Measurements from ENCODE around the gene MYOZ2. TPM values are rescaled to one million over a fixed set of nuclear protein-coding genes. Genes with fewer than 3 reads are reported as not detected.

Gene MYOZ2
- total RNA-seq, 6 experiments from 2014 or later: 0.28 to 0.71 (median 0.37) TPM

- Mint-ChIP-seq H3K36me3 (ENCODE audit: low read depth) (peaks cover 4% of the 10 kb centered on the region; the same call in 1 of the 2 replicates), H3K27me3 (ENCODE audit: insufficient read depth) (no peaks in the 10 kb centered on the region; the same call in 1 of the 2 replicates), H3K4me3 (0 out of 2 replicates have a peak overlapping the region, but pooled peaks have one; percentile 10), H3K4me1 (ENCODE audit: low read depth) (peaks cover 62% of the 10 kb centered on the region), H3K9me3 (no peaks in the 10 kb centered on the region), H3K27ac (peak overlapping the region; percentile 90)
- DNase-seq: no peak
- no peak for TF ChIP-seq CTCF (IDR thresholded peaks at IDR 0.05)
Observed at GRCh38 chr4:119105605-119106004, 30.0 kb upstream of the MYOZ2 start.

GRCh38 chr4:119106036-119107000, 29.3 kb upstream of the MYOZ2 start:
- Mint-ChIP-seq H3K27me3 (ENCODE audit: insufficient read depth) (no peaks in the 10 kb centered on the region; the same call in 1 of the 2 replicates), H3K9me3 (no peaks in the 10 kb centered on the region), H3K4me1 (ENCODE audit: low read depth) (peaks cover 55% of the 10 kb centered on the region), H3K4me3 (peak overlapping the region; percentile 10; the same call in 1 of the 2 replicates), H3K36me3 (ENCODE audit: low read depth) (no peaks in the 10 kb centered on the region), H3K27ac (peak overlapping the region; percentile 90)
- DNase-seq: peak; percentile 79
- no peak for TF ChIP-seq CTCF (IDR thresholded peaks at IDR 0.05)

- DNase-seq: no peak
- TF ChIP-seq CTCF (IDR thresholded peaks at IDR 0.05): no peak
- peaks cover 46% of the 10 kb centered on the region for H3K4me1 Mint-ChIP-seq (ENCODE audit: low read depth)
- no peaks in the 10 kb centered on the region for H3K9me3 Mint-ChIP-seq
- no peaks in the 10 kb centered on the region; the same call in 1 of the 2 replicates for H3K27me3 Mint-ChIP-seq (ENCODE audit: insufficient read depth)
- no peak overlapping the region for H3K4me3 Mint-ChIP-seq
- H3K36me3 Mint-ChIP-seq (ENCODE audit: low read depth): peaks cover 6% of the 10 kb centered on the region; the same call in 1 of the 2 replicates
- no peak overlapping the region for H3K27ac Mint-ChIP-seq
Observed at GRCh38 chr4:119110121-119110520, 25.5 kb upstream of the MYOZ2 start.

GRCh38 chr4:119111296-119111695, 24.3 kb upstream of the MYOZ2 start:
- Mint-ChIP-seq H3K4me1 (ENCODE audit: low read depth) (peaks cover 46% of the 10 kb centered on the region), H3K4me3 (no peak overlapping the region), H3K9me3 (no peaks in the 10 kb centered on the region), H3K27ac (no peak overlapping the region), H3K27me3 (ENCODE audit: insufficient read depth) (no peaks in the 10 kb centered on the region; the same call in 1 of the 2 replicates), H3K36me3 (ENCODE audit: low read depth) (peaks cover 10% of the 10 kb centered on the region; the same call in 1 of the 2 replicates)
- no peak for DNase-seq
- no peak for TF ChIP-seq CTCF (IDR thresholded peaks at IDR 0.05)

- Mint-ChIP-seq H3K4me1 (ENCODE audit: low read depth) (peaks cover 50% of the 10 kb centered on the region), H3K4me3 (peak overlapping the region; percentile 13; the same call in 1 of the 2 replicates), H3K9me3 (no peaks in the 10 kb centered on the region), H3K36me3 (ENCODE audit: low read depth) (peaks cover 10% of the 10 kb centered on the region; the same call in 1 of the 2 replicates), H3K27ac (peak overlapping the region; percentile 83), H3K27me3 (ENCODE audit: insufficient read depth) (no peaks in the 10 kb centered on the region; the same call in 1 of the 2 replicates)
- no peak for TF ChIP-seq CTCF (IDR thresholded peaks at IDR 0.05)
- DNase-seq: peak; percentile 93
Observed at GRCh38 chr4:119113033-119113655, 22.5 kb upstream of the MYOZ2 start.

Data from HFFc6 (cell line).